Skeletal muscle tissue (tissue), 4 donors: Measurements from ENCODE around the gene PCYT2. TPM values are rescaled to one million over a fixed set of nuclear protein-coding genes. Genes with fewer than 3 reads are reported as not detected.
A peak's percentile ranks its signal among the peaks of the same experiment; 100 is the strongest.

ENCODE experiments used
- H3K27ac ChIP-seq: one replicate; pipeline ENCODE4 v1.7.0; 2013; ENCODE audit warnings: mild to moderate bottlenecking, low read depth, low read length, inconsistent platforms
- H3K27me3 ChIP-seq, 3 donors: one replicate each; pipeline ENCODE4 v1.7.0; 2013; ENCODE audit warnings: low read length in 3 of 3; ENCODE audit not compliant: control insufficient read depth in 3 of 3, insufficient read depth in 3 of 3
- H3K36me3 ChIP-seq, 3 donors: one replicate each; pipeline ENCODE4 v1.7.0; 2013; ENCODE audit warnings: low read length in 3 of 3; ENCODE audit not compliant: control insufficient read depth in 3 of 3, insufficient read depth in 3 of 3
- H3K4me1 ChIP-seq, 3 donors: one replicate each; pipeline ENCODE4 v1.7.0; 2013; ENCODE audit warnings: low read length in 3 of 3, mild to moderate bottlenecking in 3 of 3; ENCODE audit not compliant: control insufficient read depth in 3 of 3, insufficient read depth in 3 of 3
- H3K4me3 ChIP-seq, 3 donors: one replicate each; pipeline ENCODE4 v1.7.0; 2013; ENCODE audit warnings: low read length in 3 of 3
- H3K9ac ChIP-seq, 3 donors: one replicate each; pipeline ENCODE4 v1.7.0; 2013; ENCODE audit warnings: low read length in 3 of 3, mild to moderate bottlenecking in 3 of 3, moderate library complexity in 2 of 3, low read depth in 1 of 3
- H3K9me3 ChIP-seq, 3 donors: one replicate each; pipeline ENCODE4 v1.7.0; 2013; ENCODE audit warnings: low read length in 3 of 3; ENCODE audit not compliant: control insufficient read depth in 3 of 3
- total RNA-seq: library from RNA; depleted of rRNA; stranded (reverse); fragments of >200 nt; gene quantifications from one replicate; pipeline ENCODE4 v1.2.3, GENCODE V29; 2014
- donor health status: Osteomylitis.

Gene PCYT2
- 10.4 TPM for total RNA-seq

GRCh38 chr17:81911277-81911961 is at the start of gene PCYT2:
Gene PCYT2 (minus strand): TSS chr17:81911399. CDS start chr17:81911355, 44 bp downstream.
- Histone ChIP-seq H3K4me3 (peak within 1 kb of the TSS; percentile 67 to 84 (median 83)), H3K36me3 (peaks cover 39 to 41% (median 41%) of the 10 kb centered on the region in 3 donors), H3K9me3 (no peaks in the 10 kb centered on the region), H3K9ac (peak within 1 kb of the TSS; percentile 65 to 83 (median 71)), H3K27me3 (no peaks in the 10 kb centered on the region), H3K27ac (peak within 1 kb of the TSS; percentile 65), H3K4me1 (peaks cover 22 to 56% (median 25%) of the 10 kb centered on the region in 3 donors)

GRCh38 chr17:81960130-81960958 is 49.1 kb upstream of the PCYT2 start:
- Histone ChIP-seq H3K27me3 (peaks cover 23 to 44% (median 36%) of the 10 kb centered on the region in 3 donors), H3K4me1 (peaks cover 13 to 28% (median 27%) of the 10 kb centered on the region in 3 donors), H3K27ac (no peak overlapping the region), H3K36me3 (no peaks in the 10 kb centered on the region), H3K4me3 (peak overlapping the region in 2 of 3 donors; percentile 45 to 54), H3K9ac (peak overlapping the region in 1 of 3 donors; percentile 40), H3K9me3 (no peaks in the 10 kb centered on the region)

- no peak overlapping the region for H3K27ac ChIP-seq
- H3K4me3 ChIP-seq: peak overlapping the region in 2 of 3 donors; percentile 54 to 60
These were observed 48.3 kb upstream of the PCYT2 start for GRCh38 chr17:81959362-81960129.

GRCh38 chr17:81958633-81959342 is 47.6 kb upstream of the PCYT2 start:
- Histone ChIP-seq H3K27ac (no peak overlapping the region), H3K9ac (peak overlapping the region in 2 of 3 donors; percentile 59 to 62), H3K4me3 (peak overlapping the region in 2 of 3 donors; percentile 54 to 60), H3K27me3 (peaks cover 23 to 44% (median 33%) of the 10 kb centered on the region in 3 donors), H3K4me1 (peaks cover 13 to 28% (median 27%) of the 10 kb centered on the region in 3 donors), H3K9me3 (no peaks in the 10 kb centered on the region), H3K36me3 (no peaks in the 10 kb centered on the region)

More at GRCh38 chr17:81959362-81960129, 48.3 kb upstream of the PCYT2 start:
- no peaks in the 10 kb centered on the region for H3K9me3 ChIP-seq
- peak overlapping the region in 2 of 3 donors; percentile 59 to 62 for H3K9ac ChIP-seq
- H3K4me1 ChIP-seq: peaks cover 13 to 28% (median 27%) of the 10 kb centered on the region in 3 donors
- H3K27me3 ChIP-seq: peaks cover 23 to 44% (median 34%) of the 10 kb centered on the region in 3 donors
- no peaks in the 10 kb centered on the region for H3K36me3 ChIP-seq

GRCh38 chr17:81957691-81958432 is 46.7 kb upstream of the PCYT2 start:
- Histone ChIP-seq H3K9ac (peak overlapping the region in 1 of 3 donors; percentile 0), H3K4me3 (no peak overlapping the region), H3K27me3 (peaks cover 23 to 44% (median 31%) of the 10 kb centered on the region in 3 donors), H3K27ac (no peak overlapping the region), H3K4me1 (peaks cover 9 to 24% (median 22%) of the 10 kb centered on the region in 3 donors), H3K36me3 (no peaks in the 10 kb centered on the region), H3K9me3 (no peaks in the 10 kb centered on the region)

- peaks cover 18 to 34% (median 26%) of the 10 kb centered on the region in 3 donors for H3K27me3 ChIP-seq
These were observed 45.7 kb upstream of the PCYT2 start for GRCh38 chr17:81956607-81957589.

GRCh38 chr17:81955756-81956544 is 44.8 kb upstream of the PCYT2 start:
- Histone ChIP-seq H3K4me1 (peaks cover 0 to 14% (median 12%) of the 10 kb centered on the region in 3 donors), H3K4me3 (no peak overlapping the region), H3K36me3 (no peaks in the 10 kb centered on the region), H3K9ac (no peak overlapping the region), H3K27me3 (peaks cover 18 to 29% (median 26%) of the 10 kb centered on the region in 3 donors), H3K9me3 (no peaks in the 10 kb centered on the region), H3K27ac (no peak overlapping the region)

More at GRCh38 chr17:81956607-81957589, 45.7 kb upstream of the PCYT2 start:
- Histone ChIP-seq H3K4me1 (peaks cover under 1 to 15% (median 12%) of the 10 kb centered on the region in 3 donors), H3K36me3 (no peaks in the 10 kb centered on the region), H3K4me3 (no peak overlapping the region), H3K27ac (no peak overlapping the region), H3K9ac (no peak overlapping the region), H3K9me3 (no peaks in the 10 kb centered on the region)
